Fibroblast of skin of scalp (primary cell): ENCODE measurements around the gene VMA21. TPM values are rescaled to one million over a fixed set of nuclear protein-coding genes. Genes with fewer than 3 reads are reported as not detected.

Experiments used
- DNase-seq: peaks from one replicate; pipeline ENCODE4 v3.0.0-alpha.2; 2013
- polyA plus RNA-seq, 2 experiments: library from polyadenylated mRNA; unstranded; fragments of 120-200 nt; gene quantifications; one replicate each; pipeline ENCODE4 v1.2.1, GENCODE V29; 2013; ENCODE audit not compliant: insufficient read length in 2 of 2

The VMA21 gene
- polyA plus RNA-seq (2013, experiment 1 of 2; ENCODE audit: insufficient read length): 12.2 TPM
- 13.6 TPM for polyA plus RNA-seq (2013, experiment 2 of 2; ENCODE audit: insufficient read length)

- DNase-seq: peak; percentile 89
Measured at GRCh38 chrX:151396825-151397740, at the start of gene VMA21. TSS of gene VMA21 (plus strand) at chrX:151397206. CDS start at chrX:151397309, 103 bp downstream.

- no peak for DNase-seq
Measured at GRCh38 chrX:151359341-151359740, 37.7 kb upstream of the VMA21 start.

GRCh38 chrX:151359931-151360871 lies 36.8 kb upstream of the VMA21 start:
- DNase-seq: peak; percentile 12

- no peak for DNase-seq
Measured at GRCh38 chrX:151363316-151363715, 33.7 kb upstream of the VMA21 start.

- DNase-seq: no peak
Measured at GRCh38 chrX:151365579-151365978, 31.4 kb upstream of the VMA21 start.

GRCh38 chrX:151370906-151371305 lies 26.1 kb upstream of the VMA21 start:
- DNase-seq: peak; percentile 1

GRCh38 chrX:151384807-151385206 lies 12.2 kb upstream of the VMA21 start:
- no peak for DNase-seq

- DNase-seq: no peak
Measured at GRCh38 chrX:151386838-151387459, 10.1 kb upstream of the VMA21 start.

- DNase-seq: no peak
Measured at GRCh38 chrX:151391722-151392121, 5.3 kb upstream of the VMA21 start.

- no peak for DNase-seq
Measured at GRCh38 chrX:151393514-151393913, 3.5 kb upstream of the VMA21 start.

GRCh38 chrX:151396042-151396824 lies 773 bp upstream of the VMA21 start:
- DNase-seq: no peak

- DNase-seq: no peak
Measured at GRCh38 chrX:151397741-151398070, 700 bp downstream of the VMA21 start.

- DNase-seq: no peak
Measured at GRCh38 chrX:151398346-151398745, 1.3 kb downstream of the VMA21 start.

- DNase-seq: no peak
Measured at GRCh38 chrX:151402719-151403390, 5.8 kb downstream of the VMA21 start.

- no peak for DNase-seq
Measured at GRCh38 chrX:151416579-151416978, 19.6 kb downstream of the VMA21 start.

- DNase-seq: no peak
Measured at GRCh38 chrX:151419782-151420181, 22.8 kb downstream of the VMA21 start.

- DNase-seq: no peak
Measured at GRCh38 chrX:151424505-151424904, 27.5 kb downstream of the VMA21 start.

GRCh38 chrX:151448509-151448908 lies 51.5 kb downstream of the VMA21 start:
- DNase-seq: no peak

- peak; percentile 7 for DNase-seq
Measured at GRCh38 chrX:151458824-151459223, 61.8 kb downstream of the VMA21 start.
